Osteoblast (primary cell): ENCODE data around the gene TUBB3. TPM values are rescaled to one million over a fixed set of nuclear protein-coding genes. Genes with fewer than 3 reads are reported as not detected.
A peak's percentile ranks its signal among the peaks of the same experiment; 100 is the strongest.

Experiments used
- DNase-seq: peaks from one replicate; pipeline ENCODE4 v3.0.0; 2011; ENCODE audit warnings: low spot score, mixed read lengths; ENCODE audit not compliant: insufficient read length; ENCODE audit errors: missing footprints
- H2AFZ ChIP-seq: 2 replicates; pipeline ENCODE4 v1.6.0; 2011; ENCODE audit warnings: mild to moderate bottlenecking, low read length
- H3K27ac ChIP-seq: 2 replicates; pipeline ENCODE4 v1.5.1; 2011; ENCODE audit warnings: mild to moderate bottlenecking, low read depth, low read length, moderate library complexity
- H3K27me3 ChIP-seq: 2 replicates; pipeline ENCODE4 v1.6.0; 2012; ENCODE audit warnings: mild to moderate bottlenecking, control low read depth, inconsistent platforms, low read length, moderate library complexity; ENCODE audit not compliant: insufficient read depth
- H3K36me3 ChIP-seq: 2 replicates; pipeline ENCODE4 v1.5.1; 2011; ENCODE audit warnings: mild to moderate bottlenecking, low read length, control low read depth, moderate library complexity; ENCODE audit not compliant: insufficient read depth
- H3K4me1 ChIP-seq: 2 replicates; pipeline ENCODE4 v1.5.1; 2011; ENCODE audit warnings: mild to moderate bottlenecking, low read length, control low read depth, moderate library complexity; ENCODE audit not compliant: insufficient read depth
- H3K4me2 ChIP-seq: 2 replicates; pipeline ENCODE4 v1.6.0; 2011; ENCODE audit warnings: mild to moderate bottlenecking, low read length; ENCODE audit not compliant: insufficient read depth
- H3K4me3 ChIP-seq: fragments of 200-600 bp; sonication (generic); 3 replicates; pipeline ENCODE4 v1.5.1; 2012; ENCODE audit warnings: mild to moderate bottlenecking, low read length, inconsistent platforms; ENCODE audit not compliant: insufficient read depth
- H3K79me2 ChIP-seq: 2 replicates; pipeline ENCODE4 v1.6.0; 2012; ENCODE audit warnings: mild to moderate bottlenecking, low read length, control low read depth, inconsistent platforms; ENCODE audit not compliant: insufficient read depth
- H3K9me3 ChIP-seq: 2 replicates; pipeline ENCODE4 v1.5.1; 2011; ENCODE audit warnings: low read depth, low read length, control low read depth
- H4K20me1 ChIP-seq: 2 replicates; pipeline ENCODE4 v1.6.0; 2012; ENCODE audit warnings: mild to moderate bottlenecking, low read length, control low read depth; ENCODE audit not compliant: insufficient read depth
- total RNA-seq: library from RNA; depleted of rRNA; stranded (reverse); fragments of >200 nt; gene quantifications from 2 replicates; pipeline ENCODE4 v1.2.3, GENCODE V29; 2012
- TF ChIP-seq, protein P1 (sequence below): IDR thresholded peaks from 2 replicates; pipeline ENCODE4 v1.5.1; 2011; ENCODE audit warnings: mild to moderate bottlenecking, low read depth, low read length, moderate library complexity; ENCODE audit errors: extremely low read depth

The TUBB3 gene
- total RNA-seq, 1 donor = 166 TPM

DNA sequence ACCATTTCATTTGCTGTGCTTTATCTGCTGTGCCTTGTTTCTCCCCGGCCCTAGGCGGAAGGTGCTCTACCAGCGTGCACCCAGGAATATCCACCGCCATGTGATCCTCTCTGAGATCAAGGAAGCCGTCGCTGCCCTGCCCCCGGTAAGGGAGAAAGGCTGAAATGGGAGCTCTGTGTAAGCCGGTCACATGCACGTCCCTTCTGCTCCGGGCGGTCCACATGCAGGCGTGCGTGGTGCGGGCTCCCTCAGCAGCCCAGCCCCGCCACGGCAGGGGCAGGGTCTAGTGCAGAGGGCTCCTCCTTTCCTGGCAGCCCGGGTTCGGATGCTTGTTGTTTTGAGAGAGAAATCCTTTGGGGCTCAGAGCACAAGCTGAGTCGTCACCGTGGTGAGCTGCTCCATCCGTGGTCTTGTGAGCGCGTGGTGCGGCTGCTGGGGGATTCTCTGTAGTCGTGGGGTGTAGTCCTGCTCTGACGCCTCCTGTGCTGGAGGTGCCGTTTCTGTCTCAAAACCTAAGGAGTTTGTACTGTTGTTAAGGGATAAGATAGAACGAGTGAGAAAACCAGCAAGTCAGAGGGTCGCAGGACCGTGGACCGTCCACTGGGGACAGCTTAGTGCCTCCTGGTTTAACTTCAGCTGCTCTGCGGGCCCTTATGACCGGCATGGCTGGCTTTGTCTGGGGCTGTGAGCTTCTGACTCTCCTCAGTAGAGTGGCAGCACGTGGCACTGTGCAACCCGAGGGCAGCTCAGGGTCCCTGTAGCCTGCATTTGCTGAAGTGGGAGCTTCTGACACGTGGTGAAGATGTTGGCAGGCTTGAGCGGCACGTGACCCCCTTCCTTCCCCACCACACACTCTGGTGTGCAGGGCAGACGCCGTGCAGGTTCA, 16.8 kb upstream of the TUBB3 start:
- peaks cover 3% of the 10 kb centered on the region for H3K4me1 ChIP-seq
- no peak overlapping the region for H3K27ac ChIP-seq
- peaks cover 26% of the 10 kb centered on the region for H4K20me1 ChIP-seq
- peaks cover 69% of the 10 kb centered on the region for H3K36me3 ChIP-seq
- H3K4me3 ChIP-seq = no peak overlapping the region
- peak; percentile 86 for DNase-seq
- H3K9me3 ChIP-seq = no peaks in the 10 kb centered on the region
- TF ChIP-seq, protein P1, sequence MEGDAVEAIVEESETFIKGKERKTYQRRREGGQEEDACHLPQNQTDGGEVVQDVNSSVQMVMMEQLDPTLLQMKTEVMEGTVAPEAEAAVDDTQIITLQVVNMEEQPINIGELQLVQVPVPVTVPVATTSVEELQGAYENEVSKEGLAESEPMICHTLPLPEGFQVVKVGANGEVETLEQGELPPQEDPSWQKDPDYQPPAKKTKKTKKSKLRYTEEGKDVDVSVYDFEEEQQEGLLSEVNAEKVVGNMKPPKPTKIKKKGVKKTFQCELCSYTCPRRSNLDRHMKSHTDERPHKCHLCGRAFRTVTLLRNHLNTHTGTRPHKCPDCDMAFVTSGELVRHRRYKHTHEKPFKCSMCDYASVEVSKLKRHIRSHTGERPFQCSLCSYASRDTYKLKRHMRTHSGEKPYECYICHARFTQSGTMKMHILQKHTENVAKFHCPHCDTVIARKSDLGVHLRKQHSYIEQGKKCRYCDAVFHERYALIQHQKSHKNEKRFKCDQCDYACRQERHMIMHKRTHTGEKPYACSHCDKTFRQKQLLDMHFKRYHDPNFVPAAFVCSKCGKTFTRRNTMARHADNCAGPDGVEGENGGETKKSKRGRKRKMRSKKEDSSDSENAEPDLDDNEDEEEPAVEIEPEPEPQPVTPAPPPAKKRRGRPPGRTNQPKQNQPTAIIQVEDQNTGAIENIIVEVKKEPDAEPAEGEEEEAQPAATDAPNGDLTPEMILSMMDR = no peak
- H3K79me2 ChIP-seq = no peaks in the 10 kb centered on the region
- no peak overlapping the region for H3K4me2 ChIP-seq
- H3K27me3 ChIP-seq = no peaks in the 10 kb centered on the region
- H2AFZ ChIP-seq = no peak overlapping the region

GRCh38 chr16:89907055-89907814, 15.9 kb upstream of the TUBB3 start:
- TF ChIP-seq, protein P1 = no peak

GRCh38 chr16:89908236-89908635, 14.9 kb upstream of the TUBB3 start:
- Histone ChIP-seq H3K4me1 (peaks cover 3% of the 10 kb centered on the region), H3K4me2 (no peak overlapping the region), H3K27ac (no peak overlapping the region), H3K4me3 (no peak overlapping the region), H3K79me2 (no peaks in the 10 kb centered on the region), H3K27me3 (no peaks in the 10 kb centered on the region), H3K36me3 (peaks cover 75% of the 10 kb centered on the region), H4K20me1 (peaks cover 26% of the 10 kb centered on the region), H2AFZ (no peak overlapping the region), H3K9me3 (no peaks in the 10 kb centered on the region)
- DNase-seq = peak; percentile 9
- TF ChIP-seq, protein P1 = no peak

More at GRCh38 chr16:89907055-89907814, 15.9 kb upstream of the TUBB3 start:
- Histone ChIP-seq H3K36me3 (peaks cover 74% of the 10 kb centered on the region), H3K27me3 (no peaks in the 10 kb centered on the region), H3K4me2 (no peak overlapping the region), H3K4me3 (no peak overlapping the region), H3K79me2 (no peaks in the 10 kb centered on the region), H2AFZ (no peak overlapping the region), H3K27ac (no peak overlapping the region), H3K9me3 (no peaks in the 10 kb centered on the region), H4K20me1 (peaks cover 26% of the 10 kb centered on the region), H3K4me1 (peaks cover 3% of the 10 kb centered on the region)
- DNase-seq = peak; percentile 87
